ENCODE results near the gene DERL3. TPM values are rescaled to one million over a fixed set of nuclear protein-coding genes. Genes with fewer than 3 reads are reported as not detected.

Gene DERL3
- total RNA-seq, 2 experiments from 2014 or later, result 0.66 to 0.98 TPM

- Mint-ChIP-seq H3K4me3 (no peak overlapping the region), H3K4me1 (ENCODE audit: low read depth) (no peaks in the 10 kb centered on the region), H3K27me3 (no peaks in the 10 kb centered on the region), H3K27ac (no peak overlapping the region), H3K36me3 (ENCODE audit: low read depth) (peaks cover 54% of the 10 kb centered on the region), H3K9me3 (no peaks in the 10 kb centered on the region)
- intact Hi-C loops (cut with DNase I, micrococcal nuclease), result no loop called here
- TF ChIP-seq CTCF (IDR thresholded peaks at IDR 0.05), result no peak
- POLR2A ChIA-PET, result no interaction called here
- ATAC-seq (ENCODE audit: poor library complexity) (no peak), DNase-seq (no peak)
- Histone ChIP-seq H3K4me1 (ENCODE audit: insufficient read depth, low read length) (no peaks in the 10 kb centered on the region), H3K36me3 (ENCODE audit: insufficient read depth, low read length) (peaks cover 70% of the 10 kb centered on the region), H3K4me3 (ENCODE audit: low read length) (no peak overlapping the region), H3K27me3 (ENCODE audit: control insufficient read depth in 1 of 2, insufficient read depth in 2 of 2, low read length in 2 of 2) (no peaks in the 10 kb centered on the region), H3K27ac (ENCODE audit: low read depth in 1 of 2, low read length in 2 of 2) (no peak overlapping the region), H3K9me3 (ENCODE audit: control insufficient read depth in 1 of 2, insufficient read depth in 1 of 2, low read length in 2 of 2) (no peaks in the 10 kb centered on the region)
- CTCF ChIA-PET, result interaction anchor here (1.5 kb wide), 1 partner anchor 21 kb away, joined by 4 read pairs; no protein-coding TSS in a partner anchor
Measured at GRCh38 chr22:23828800-23829680, 9.8 kb downstream of the DERL3 start.

GRCh38 chr22:23827351-23827995 is 11.3 kb downstream of the DERL3 start:
- TF ChIP-seq CTCF (IDR thresholded peaks at IDR 0.05), result no peak
- Mint-ChIP-seq H3K9me3 (no peaks in the 10 kb centered on the region), H3K4me1 (ENCODE audit: low read depth) (no peaks in the 10 kb centered on the region), H3K36me3 (ENCODE audit: low read depth) (peaks cover 69% of the 10 kb centered on the region), H3K4me3 (no peak overlapping the region), H3K27ac (no peak overlapping the region), H3K27me3 (no peaks in the 10 kb centered on the region)
- H3K36me3 ChIP-seq (ENCODE audit: insufficient read depth, low read length), result peaks cover 73% of the 10 kb centered on the region
- CTCF ChIA-PET, result no interaction called here
- intact Hi-C loops (cut with DNase I, micrococcal nuclease), result no loop called here
- ATAC-seq (ENCODE audit: poor library complexity), result no peak
- POLR2A ChIA-PET, result no interaction called here
- no peak for DNase-seq
- no peaks in the 10 kb centered on the region for H3K27me3 ChIP-seq (ENCODE audit: control insufficient read depth in 1 of 2, insufficient read depth in 2 of 2, low read length in 2 of 2)
- H3K27ac ChIP-seq (ENCODE audit: low read depth in 1 of 2, low read length in 2 of 2), result no peak overlapping the region
- H3K9me3 ChIP-seq (ENCODE audit: control insufficient read depth in 1 of 2, insufficient read depth in 1 of 2, low read length in 2 of 2), result no peaks in the 10 kb centered on the region
- no peaks in the 10 kb centered on the region for H3K4me1 ChIP-seq (ENCODE audit: insufficient read depth, low read length)
- H3K4me3 ChIP-seq (ENCODE audit: low read length), result no peak overlapping the region

- Histone ChIP-seq H3K9me3 (ENCODE audit: control insufficient read depth in 1 of 2, insufficient read depth in 1 of 2, low read length in 2 of 2) (no peaks in the 10 kb centered on the region), H3K27me3 (ENCODE audit: control insufficient read depth in 1 of 2, insufficient read depth in 2 of 2, low read length in 2 of 2) (no peaks in the 10 kb centered on the region), H3K4me3 (ENCODE audit: low read length) (no peak overlapping the region), H3K27ac (ENCODE audit: low read depth in 1 of 2, low read length in 2 of 2) (no peak overlapping the region), H3K36me3 (ENCODE audit: insufficient read depth, low read length) (peaks cover 74% of the 10 kb centered on the region), H3K4me1 (ENCODE audit: insufficient read depth, low read length) (no peaks in the 10 kb centered on the region)
- no peak overlapping the region for H3K4me3 Mint-ChIP-seq
- no peak overlapping the region for H3K27ac Mint-ChIP-seq
- no peaks in the 10 kb centered on the region for H3K27me3 Mint-ChIP-seq
- CTCF ChIA-PET, result no interaction called here
- no peaks in the 10 kb centered on the region for H3K9me3 Mint-ChIP-seq
- H3K4me1 Mint-ChIP-seq (ENCODE audit: low read depth), result no peaks in the 10 kb centered on the region
- no peak for ATAC-seq (ENCODE audit: poor library complexity)
- H3K36me3 Mint-ChIP-seq (ENCODE audit: low read depth), result peaks cover 77% of the 10 kb centered on the region
- POLR2A ChIA-PET, result no interaction called here
- TF ChIP-seq CTCF (IDR thresholded peaks at IDR 0.05), result no peak
- intact Hi-C loops (cut with DNase I, micrococcal nuclease), result no loop called here
- DNase-seq, result no peak
Measured at GRCh38 chr22:23826510-23827350, 12.1 kb downstream of the DERL3 start.
